Activated CD4-positive, alpha-beta T cell treated with anti-CD3 and anti-CD28 coated beads, Interleukin-10, Interleukin-2, amounts not matched to agents 100 ng/mL and 50 ng/mL, durations not matched to agents 16 hours and 8 hours (primary cell): ENCODE results near the gene SIN3B.
A peak's percentile ranks its signal among the peaks of the same experiment; 100 is the strongest.
"Not testable (repeated sequence)": the region's sequence is repeated elsewhere in the genome, so short reads cannot be mapped to it uniquely, and the experiment has no call there.

Experiments
- DNase-seq: peaks from one replicate; pipeline ENCODE4 v3.0.0-alpha.2; 2020

SIN3B gene

DNA sequence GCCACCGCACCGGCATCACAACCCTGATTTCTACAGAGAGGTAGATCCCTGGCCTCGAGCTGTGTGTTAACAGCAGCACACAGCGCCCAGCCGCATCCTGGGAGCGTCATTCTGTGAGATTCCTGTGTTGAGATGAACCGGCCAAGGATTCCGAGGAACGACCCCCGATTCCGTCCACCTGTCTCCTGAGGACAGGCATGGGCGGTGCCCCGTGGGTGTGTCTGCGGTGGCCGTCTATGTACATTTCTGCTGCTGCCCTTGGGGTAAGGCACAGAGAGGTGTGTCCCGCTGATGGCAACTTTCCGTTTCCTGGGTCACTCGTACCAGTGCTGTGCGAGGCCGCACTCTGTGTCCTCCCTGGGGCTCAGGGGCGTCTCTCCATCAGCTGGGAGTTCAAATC lies 43.5 kb downstream of the SIN3B start:
- DNase-seq: no peak

DNA sequence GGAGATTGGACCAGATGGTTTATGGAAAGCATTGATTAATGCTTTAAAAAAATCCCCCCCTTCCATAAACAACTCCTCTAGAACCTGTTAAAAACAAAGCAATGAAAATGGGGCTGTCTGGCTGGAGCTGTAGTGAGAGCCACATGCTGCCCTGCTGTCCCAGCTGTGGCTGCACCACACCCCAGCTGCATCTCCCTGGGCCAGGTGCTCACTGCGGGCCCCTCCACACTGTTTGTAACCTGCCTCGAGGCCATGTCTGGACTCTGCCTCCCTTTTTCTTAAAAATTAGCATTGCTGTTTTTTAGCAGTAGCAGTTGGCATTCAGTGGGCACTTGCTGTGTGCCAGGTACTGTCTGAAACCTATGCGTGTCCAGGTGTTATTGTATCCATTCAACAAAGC lies 44.4 kb downstream of the SIN3B start:
- DNase-seq: no peak

DNA sequence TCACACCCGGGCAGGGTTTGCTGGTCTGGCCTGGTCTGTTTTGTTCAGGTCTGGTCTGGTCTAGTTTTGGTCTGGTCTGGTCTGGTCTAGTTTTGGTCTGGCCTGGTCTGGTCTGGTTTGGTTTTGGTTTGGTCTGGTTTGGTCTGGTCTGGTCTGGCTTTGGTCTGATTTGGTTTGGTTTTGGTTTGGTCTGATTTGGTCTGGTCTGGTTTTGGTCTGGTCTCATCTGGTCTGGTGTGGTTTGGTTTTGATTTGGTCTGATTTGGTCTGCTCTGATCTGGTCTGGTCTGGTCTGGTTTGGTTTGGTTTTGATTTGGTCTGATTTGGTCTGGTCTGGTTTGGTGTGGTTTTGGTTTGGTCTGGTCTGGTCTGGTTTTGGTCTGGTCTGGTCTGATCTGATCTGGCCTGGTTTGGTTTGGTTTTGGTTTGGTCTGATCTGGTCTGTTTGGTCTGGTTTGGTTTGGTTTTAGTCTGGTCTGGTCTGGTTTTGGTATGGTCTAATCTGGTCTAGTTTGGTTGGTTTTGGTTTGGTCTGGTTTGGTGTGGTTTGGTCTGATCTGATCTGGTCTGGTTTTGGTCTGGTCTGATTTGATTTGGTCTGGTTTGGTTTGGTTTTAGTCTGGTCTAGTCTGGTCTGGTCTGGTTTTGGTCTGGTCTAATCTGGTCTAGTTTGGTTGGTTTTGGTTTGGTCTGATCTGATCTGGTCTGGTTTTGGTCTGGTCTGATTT lies 45.2 kb downstream of the SIN3B start:
- no peak for DNase-seq

DNA sequence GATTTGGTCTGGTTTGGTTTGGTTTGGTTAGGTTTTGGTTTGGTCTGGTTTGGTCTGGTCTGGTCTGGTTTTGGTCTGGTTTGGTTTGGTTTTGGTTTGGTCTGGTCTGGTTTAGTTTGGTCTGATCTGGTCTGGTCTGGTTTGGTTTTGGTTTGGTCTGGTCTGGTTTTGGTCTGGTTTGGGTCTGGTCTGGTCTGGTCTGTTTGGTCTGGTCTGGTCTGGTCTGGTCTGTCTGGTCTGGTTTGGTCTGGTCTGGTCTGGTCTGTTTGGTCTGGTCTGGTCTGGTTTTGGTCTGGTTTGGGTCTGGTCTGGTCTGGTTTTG lies 45.7 kb downstream of the SIN3B start:
- DNase-seq: not testable (repeated sequence)

DNA sequence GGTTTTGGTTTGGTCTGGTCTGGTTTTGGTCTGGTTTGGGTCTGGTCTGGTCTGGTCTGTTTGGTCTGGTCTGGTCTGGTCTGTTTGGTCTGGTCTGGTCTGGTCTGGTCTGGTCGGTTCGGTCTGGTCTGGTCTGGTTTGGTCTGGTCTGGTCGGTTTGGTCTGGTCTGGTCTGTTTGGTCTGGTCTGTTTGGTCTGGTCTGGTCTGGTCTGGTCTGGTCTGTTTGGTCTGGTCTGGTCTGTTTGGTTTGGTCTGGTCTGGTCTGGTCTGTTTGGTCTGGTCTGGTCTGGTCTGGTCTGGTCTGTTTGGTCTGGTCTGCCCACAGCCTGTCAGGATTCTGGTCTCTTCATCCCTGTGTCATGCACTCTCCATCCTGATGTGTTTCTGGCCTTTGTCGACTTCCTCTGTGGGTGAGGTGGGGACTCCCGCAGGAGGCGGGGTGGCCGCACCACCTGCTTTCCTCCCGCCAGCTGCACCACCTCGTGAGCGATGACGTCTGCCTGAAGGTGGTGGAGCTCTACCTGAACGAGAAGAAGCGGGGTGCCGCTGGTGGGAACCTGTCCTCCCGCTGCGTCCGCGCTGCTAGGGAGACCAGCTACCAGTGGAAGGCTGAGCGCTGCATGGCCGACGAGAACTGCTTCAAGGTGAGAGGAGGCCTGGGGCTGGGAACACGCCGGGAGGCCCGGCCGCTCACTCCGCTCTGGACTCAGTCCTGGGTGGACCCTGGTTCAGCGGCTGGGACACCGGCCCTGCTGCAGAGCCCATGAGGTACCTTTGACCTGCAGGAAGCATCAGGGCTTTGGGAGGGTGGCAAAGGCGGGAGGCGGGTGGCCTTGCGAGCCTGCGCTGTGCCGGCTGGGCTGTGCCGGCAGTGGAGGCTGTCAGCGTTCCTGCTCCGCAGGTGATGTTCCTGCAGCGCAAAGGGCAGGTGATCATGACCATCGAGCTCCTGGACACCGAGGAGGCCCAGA lies 46.7 kb downstream of the SIN3B start:
- no peak for DNase-seq

DNA sequence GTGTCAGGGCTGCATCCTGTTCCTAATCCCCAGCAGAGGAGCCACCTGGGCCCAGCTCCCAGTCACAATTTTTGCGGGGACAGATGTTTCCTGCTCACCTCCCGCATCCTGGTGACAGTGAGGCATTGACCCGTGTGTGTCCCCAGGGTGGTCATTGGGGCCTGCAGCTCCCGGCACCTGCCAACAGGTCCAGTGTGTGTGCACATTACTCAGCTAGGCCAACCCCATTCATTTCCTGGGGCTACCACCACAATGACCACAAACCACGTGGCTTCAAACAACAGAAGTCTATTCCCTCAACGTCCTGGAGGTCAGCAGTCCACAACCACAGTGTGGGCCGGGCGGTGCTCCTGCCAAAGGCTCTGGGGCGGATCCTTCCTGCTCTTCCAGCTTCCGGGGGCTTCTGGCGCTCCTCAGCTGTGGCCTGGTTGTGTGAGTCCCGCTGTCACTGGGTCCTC lies 47.7 kb downstream of the SIN3B start:
- no peak for DNase-seq

DNA sequence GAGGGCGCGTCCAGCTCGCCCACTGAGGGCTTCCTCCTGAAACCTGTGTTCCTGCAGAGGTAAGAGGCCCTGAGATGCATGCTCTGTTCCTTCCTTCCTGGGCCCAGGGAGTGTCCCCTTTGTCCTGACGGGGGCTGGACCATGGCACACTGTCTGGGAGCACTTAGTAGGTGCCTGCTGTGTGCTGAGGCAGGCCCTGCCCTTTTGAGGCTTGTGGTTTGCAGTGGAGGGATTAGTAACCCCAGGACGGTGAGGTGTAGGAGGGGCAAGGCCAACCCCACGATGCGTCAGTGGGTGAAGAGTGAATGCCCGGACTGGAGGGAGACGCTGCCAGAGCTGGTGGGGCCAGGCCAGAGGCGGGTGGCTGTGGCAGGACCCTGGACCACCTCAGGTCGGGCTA lies 48.4 kb downstream of the SIN3B start:
- DNase-seq: no peak

DNA sequence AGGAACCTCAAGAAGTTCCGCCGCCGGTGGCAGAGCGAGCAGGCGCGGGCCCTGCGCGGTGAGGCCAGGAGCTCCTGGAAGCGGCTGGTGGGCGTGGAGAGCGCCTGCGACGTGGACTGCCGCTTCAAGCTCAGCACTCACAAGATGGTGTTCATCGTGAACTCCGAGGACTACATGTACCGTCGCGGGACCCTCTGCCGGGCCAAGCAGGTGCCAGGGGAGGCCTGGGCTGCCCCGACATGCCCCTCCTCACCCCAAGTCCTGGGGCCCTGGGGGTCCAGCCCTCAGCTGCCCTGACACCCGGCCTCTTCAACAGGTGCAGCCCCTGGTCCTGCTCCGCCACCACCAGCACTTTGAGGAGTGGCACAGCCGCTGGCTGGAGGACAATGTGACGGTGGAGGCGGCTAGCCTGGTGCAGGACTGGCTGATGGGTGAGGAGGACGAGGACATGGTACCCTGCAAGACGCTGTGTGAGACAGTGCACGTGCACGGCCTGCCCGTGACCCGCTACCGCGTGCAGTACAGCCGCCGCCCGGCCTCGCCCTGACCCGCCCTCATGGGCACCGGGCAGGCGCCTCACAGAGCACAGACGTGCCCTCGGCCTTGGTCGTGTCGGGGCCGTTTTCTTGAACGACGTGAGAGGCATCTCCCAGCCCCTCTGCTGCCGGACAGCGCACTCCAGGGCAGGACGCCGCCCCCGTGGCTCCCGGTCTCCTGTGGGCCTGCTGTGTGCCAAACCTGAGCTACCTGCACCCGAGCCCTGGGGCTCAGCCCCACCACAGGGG lies 49.2 kb downstream of the SIN3B start:
- DNase-seq: no peak

DNA sequence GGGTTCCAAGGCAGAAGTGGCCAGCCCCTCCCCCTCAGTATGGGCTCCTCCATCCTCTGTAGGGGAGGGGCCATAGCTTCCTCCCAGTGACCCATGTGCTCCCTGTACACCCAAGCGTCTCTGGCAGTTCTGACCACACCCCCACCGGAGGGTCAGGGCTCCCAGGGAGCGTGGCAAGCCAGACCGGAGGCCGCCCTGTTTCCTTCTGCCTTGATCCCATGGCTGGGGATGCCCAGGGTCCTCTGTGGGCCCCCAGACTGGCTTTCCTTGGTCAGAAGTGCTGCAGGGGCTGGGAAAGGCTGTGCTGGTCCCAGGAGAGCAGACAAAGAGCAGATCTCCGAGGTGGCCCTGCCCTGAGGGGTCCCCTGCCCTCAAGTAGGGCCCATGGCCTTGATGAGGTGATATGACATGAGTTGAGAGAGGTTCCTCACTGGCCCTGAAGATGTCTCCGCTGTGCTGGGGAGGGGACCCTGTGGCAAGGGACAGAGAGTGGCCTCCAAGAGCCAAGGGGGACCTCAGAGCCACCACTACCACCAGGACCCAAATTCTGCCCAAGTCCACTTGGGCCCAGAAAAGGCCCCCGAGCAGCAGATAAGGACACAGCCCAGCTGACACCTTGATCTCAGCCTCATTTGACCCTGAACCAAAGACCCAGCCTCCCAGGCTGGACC lies 51.8 kb downstream of the SIN3B start:
- no peak for DNase-seq

DNA sequence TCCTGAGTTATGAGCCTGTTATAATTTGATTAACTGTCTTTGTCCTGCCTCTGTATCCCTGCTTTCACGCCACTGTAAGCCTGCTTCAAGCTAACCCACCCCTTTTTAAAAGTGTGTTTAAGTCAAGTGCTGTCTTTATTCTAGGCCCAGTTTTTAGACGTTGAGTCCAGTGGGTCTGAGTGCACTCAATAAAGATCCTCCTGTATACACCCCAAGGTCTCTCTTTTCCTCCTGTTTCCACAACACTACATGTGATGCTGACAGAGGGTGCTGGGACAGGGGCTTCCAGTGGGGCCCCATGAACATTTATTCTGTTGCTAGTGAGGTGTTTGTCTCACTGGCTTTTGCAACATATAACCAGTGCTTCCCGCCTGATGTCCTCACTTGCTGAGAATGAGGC lies 52.9 kb downstream of the SIN3B start:
- no peak for DNase-seq

DNA sequence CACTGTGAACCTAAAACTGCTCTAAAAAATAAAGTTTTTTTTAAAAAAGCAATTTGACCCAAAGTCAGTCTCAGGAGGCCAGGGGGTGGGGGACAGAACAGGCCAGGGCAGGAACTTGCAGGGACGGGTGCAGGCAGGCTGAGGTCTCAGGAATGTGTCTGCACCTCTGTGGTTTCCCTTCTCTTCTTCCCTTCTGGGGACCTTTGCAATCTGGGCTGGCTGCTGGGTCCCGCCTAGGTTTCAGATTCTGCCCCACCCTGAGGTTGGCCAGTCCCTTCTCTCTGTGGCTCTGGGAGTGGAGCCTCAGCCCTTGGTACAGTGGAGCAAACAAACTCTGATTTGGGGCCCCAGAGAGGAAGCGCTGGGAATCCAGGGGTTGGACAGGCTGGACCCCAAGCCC lies 54.3 kb downstream of the SIN3B start:
- no peak for DNase-seq

DNA sequence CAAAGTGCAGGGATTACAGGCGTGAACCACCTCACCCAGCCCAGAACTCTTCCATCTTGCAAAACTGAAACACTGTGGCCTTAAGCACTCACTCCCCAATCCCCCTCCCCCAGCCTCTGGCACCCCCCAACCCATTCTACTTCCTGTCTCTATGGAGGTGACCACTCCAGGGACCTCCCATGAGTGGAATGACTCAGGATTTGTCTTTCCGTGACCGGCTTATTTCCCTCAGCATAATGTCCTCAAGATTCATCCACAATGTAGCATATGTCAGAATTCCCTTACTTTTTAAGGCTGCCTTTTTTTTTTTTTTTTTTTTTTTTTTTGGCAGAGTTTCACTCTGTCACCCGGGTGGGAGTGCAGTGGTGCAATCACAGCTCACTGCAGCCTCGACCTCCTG lies 56.0 kb downstream of the SIN3B start:
- DNase-seq: no peak

DNA sequence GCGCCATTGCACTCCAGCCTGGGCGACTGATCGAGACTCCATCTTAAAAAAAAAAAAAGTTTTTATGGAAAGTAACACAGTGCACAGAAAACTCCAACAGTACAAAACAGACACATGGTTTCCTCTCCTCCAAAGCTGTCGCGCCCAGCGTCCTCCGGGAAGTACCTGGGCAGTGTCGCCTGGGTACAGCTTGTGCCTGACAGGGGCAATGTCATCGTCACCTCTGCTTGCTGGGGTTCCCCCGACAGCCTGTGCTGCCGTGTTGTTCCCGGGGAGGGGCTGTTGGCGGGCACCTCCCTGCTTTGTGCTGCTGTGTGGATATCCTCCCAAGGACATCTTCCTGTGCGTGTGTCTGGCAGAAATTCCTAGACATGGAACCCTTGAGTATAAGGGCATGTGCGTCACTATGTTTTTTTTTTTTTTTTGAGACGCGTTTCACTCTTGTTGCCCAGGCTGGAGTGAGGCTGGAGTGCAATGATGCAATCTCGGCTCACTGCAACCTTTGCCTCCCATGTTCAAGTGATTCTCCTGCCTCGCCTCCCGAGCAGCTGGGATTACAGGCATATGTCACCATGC lies 57.2 kb downstream of the SIN3B start:
- DNase-seq: no peak

DNA sequence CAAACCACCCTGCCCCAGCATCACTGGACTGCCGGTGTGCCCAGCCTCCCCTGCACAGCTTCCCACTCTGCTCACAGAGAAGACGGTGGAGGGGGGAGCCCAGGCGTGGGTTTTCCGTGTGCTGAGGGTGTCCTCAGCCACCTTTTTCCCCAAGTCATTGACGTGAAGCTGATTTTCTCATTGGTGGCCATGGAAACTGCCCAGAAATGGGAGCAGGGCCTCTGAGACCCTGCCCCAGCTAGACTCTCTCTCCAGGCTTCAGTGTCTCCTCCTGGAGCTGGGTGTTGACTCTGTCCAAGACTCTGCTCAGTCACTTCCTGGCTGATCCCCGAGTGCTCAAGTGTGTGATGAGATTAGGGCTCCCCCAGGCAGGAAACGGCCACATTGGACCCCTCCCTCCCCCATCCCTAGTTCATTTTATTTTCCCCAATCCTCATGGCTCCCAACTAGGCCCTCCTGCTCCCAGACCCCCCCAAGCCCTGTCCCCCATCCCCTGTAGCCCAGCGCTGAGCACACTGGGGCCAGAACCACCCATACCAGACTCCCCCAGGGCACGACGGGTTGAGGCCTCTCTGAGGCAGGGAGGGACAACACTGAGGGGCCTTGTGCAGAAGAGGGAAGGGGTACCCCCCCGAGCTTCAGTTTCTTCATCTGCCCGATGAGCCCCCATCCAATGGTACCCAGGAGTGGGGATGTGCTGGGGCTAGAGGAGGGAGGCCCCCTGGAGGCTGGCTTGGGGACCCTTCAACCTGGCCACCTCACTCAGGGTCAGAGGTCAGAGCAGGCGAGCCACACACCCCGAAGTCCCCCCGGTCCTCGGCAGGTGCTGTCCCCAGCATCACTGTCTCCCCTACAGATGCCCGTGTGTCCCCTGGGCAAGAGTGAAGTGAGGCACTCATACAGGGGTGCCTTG lies 58.4 kb downstream of the SIN3B start:
- no peak for DNase-seq

DNA sequence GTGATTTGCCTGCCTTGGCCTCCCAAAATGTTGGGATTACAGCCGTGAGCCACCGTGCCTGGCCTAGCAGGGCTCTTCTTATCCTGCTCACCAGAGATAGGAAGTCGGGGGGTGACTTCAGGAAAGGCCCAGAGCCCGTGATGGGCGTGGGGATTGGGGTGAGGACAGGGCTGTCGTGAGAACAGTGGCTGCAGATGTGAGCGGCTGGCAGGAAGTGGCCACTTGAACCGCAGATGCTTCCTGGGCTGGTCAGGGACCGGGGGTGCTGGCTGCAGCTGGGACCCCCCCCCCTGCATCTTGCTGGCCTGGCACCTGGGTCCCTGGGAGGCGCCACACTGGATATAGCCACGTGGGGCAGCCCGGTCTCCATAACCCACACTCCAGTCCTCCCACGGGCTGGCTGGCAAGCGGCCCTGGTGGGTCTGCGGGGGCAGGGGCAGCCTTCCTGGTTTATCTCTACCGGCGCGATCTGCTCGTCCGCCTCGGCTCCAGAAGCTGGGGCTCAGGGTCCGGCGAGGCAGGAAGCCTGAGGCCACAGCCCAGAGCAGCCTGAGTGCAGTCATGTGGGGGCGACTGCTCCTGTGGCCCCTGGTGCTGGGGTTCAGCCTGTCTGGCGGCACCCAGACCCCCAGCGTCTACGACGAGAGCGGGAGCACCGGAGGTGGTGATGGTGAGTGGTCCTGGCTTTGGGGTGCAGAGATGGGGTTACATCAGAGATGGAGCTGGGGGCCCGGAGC lies 59.6 kb downstream of the SIN3B start, which contains the start of gene F2RL3:
Gene F2RL3, plus strand, starts transcription at position 371 of the 737 bp plus-strand sequence. Its CDS starts 191 bp downstream, at position 562.
- peak; percentile 25 for DNase-seq

DNA sequence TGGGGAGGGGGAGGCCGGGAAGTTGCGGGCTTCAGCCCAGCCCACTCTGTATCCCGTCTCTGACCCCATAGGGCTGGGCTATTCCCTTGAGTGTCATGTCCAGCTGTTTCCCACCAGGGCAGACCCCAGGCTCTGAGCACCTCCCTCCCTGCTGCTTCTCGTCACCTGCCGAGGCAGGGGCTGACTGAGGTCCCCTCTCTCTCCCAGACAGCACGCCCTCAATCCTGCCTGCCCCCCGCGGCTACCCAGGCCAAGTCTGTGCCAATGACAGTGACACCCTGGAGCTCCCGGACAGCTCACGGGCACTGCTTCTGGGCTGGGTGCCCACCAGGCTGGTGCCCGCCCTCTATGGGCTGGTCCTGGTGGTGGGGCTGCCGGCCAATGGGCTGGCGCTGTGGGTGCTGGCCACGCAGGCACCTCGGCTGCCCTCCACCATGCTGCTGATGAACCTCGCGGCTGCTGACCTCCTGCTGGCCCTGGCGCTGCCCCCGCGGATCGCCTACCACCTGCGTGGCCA lies 60.2 kb downstream of the SIN3B start:
- no peak for DNase-seq

DNA sequence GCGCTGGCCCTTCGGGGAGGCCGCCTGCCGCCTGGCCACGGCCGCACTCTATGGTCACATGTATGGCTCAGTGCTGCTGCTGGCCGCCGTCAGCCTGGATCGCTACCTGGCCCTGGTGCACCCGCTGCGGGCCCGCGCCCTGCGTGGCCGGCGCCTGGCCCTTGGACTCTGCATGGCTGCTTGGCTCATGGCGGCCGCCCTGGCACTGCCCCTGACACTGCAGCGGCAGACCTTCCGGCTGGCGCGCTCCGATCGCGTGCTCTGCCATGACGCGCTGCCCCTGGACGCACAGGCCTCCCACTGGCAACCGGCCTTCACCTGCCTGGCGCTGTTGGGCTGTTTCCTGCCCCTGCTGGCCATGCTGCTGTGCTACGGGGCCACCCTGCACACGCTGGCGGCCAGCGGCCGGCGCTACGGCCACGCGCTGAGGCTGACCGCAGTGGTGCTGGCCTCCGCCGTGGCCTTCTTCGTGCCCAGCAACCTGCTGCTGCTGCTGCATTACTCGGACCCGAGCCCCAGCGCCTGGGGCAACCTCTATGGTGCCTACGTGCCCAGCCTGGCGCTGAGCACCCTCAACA lies 60.8 kb downstream of the SIN3B start:
- DNase-seq: no peak

DNA sequence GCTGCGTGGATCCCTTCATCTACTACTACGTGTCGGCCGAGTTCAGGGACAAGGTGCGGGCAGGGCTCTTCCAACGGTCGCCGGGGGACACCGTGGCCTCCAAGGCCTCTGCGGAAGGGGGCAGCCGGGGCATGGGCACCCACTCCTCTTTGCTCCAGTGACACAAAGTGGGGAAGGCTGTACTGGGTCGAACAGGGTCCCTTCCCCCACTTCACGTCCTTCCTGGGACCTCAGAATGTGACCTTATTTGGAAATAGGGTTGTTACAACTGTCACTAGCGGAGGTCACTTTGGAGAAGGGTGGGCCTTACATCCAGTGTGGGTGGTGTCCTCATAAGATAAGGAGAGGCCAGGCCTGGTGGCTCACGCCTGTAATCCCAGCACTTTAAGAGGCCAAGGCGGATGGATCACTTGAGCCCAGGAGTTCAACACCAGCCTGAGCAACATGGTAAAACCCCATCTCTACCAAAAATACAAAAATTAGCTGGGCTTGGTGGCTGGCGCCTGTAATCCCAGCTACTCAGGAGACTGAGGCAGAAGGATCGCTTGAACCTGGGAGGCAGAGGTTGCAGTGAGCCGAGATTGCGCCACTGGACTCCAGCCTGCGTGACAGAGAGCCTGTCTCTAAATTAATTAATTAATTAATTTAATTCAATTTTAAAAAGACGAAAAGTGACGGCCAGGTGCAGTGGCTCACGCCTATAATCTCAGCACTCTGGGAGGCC lies 61.4 kb downstream of the SIN3B start:
- no peak for DNase-seq
